Endometrial microvascular endothelial cells (primary cell): ENCODE data around the gene CENPP. TPM values are rescaled to one million over a fixed set of nuclear protein-coding genes. Genes with fewer than 3 reads are reported as not detected.
"Not testable (repeated sequence)": the region's sequence is repeated elsewhere in the genome, so short reads cannot be mapped to it uniquely, and the experiment has no call there.

ENCODE experiments used
- in situ Hi-C: cut with HindIII; loops from 2 replicates; pipeline ENCODE4 v1.10.0; 2017; ENCODE audit warnings: low sequenced_read_pairs, low pct_unique_long_range_greater_than_20kb; ENCODE audit errors: inconsistent ontology term
- total RNA-seq: library from RNA; depleted of rRNA; stranded (reverse); fragments of >200 nt; gene quantifications from one replicate; pipeline ENCODE4 v1.2.3, GENCODE V29; 2015; ENCODE audit errors: inconsistent ontology term

The CENPP gene
- total RNA-seq, 1 donor from 2014 or later: 3.6 TPM

DNA sequence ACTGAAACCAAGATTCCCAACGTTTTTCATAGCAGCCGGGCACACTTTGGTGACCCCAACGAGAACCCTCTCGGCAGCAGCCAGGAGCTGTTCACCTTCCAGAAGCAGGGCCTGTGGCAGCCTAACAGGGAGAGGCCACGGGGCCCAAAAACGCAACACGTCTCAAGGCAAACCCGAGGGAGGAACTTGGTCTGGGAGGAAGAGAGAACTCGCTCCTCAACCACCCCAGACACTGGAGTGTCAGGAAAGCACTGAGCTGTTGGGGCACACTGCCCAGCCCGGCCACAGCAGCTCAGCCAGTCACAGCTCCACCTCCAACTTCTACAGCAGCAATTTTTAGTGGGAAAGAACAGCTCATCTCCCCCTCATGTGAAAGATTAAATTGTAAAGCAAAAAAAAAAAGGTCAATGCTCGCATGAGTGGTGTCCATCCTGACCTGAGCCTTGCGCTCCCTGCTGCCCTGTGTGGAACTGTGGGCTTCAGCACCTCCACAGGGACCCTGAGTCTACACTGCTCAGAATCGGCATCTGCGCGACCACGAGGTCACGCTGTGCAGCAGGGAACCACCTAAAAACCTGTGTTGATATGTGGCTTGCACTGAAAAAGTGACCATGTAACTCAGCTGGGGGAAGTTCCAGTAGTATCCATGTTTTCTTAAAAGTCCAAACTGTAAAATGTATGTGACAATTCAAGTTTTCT, 289.2 kb downstream of the CENPP start:
- in situ Hi-C loops: no loop called here

DNA sequence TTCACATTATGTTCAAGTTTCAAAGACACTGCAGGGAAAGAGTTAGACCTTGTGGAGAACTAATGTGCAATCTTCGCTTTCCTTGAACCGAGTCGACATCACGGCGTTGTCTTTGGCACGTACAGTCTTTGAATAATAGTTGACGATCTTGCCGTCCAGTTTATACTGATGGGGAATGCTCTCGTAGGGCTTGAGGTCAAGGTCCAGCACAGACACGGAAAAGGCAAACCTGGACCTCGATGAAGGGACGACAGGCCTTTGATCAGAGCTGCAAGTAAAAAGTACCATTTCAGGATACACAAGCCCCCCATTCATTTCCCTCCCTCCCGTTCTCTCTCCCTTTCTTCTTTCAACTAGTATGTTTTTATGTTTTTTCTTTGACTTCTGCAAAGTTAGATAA, 290.0 kb downstream of the CENPP start:
- in situ Hi-C loops: no loop called here

DNA sequence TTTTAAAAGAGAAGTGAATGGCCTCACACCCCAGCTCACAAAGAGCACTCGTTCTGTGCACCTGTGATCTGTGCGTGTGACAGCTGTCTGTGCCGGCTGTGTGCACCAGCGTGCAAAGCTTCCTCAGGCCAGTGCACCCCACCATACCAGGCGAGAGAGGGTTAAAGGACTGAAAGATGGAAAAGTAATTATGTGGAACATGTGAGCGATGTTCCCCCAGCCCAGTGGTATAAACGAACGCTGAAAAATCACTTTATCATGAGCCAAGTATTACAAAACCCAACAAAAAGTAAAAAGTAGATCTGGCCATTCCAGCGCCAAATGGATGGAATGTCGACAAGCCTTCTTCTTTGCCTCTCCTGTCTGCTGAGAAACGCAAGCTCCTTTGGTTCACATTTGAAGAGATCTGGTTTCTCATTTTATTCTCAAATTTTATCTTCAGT, 290.5 kb downstream of the CENPP start:
- in situ Hi-C loops: no loop called here

DNA sequence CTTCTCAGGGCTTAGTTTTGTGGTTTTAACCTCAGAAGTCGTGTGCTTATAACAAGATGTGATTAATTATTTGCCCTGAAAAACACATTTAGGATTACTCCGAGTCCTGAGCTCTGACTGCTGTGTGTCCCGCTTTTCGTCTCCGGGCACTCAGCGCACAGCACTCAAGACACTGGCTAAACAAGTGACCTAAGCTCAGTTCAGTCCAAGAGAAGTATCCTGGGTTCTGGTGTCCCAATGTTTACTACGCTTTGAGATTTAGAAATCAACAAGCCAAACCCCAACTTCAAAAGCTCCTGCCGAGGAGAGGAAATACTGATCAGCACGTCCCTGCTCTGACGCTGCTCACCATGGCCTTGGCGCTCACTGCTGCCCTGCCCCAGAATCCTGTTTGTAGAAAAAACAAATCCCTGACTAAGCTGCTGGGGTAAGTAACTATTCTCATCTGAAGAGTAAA, 290.9 kb downstream of the CENPP start:
- in situ Hi-C loops: no loop called here

DNA sequence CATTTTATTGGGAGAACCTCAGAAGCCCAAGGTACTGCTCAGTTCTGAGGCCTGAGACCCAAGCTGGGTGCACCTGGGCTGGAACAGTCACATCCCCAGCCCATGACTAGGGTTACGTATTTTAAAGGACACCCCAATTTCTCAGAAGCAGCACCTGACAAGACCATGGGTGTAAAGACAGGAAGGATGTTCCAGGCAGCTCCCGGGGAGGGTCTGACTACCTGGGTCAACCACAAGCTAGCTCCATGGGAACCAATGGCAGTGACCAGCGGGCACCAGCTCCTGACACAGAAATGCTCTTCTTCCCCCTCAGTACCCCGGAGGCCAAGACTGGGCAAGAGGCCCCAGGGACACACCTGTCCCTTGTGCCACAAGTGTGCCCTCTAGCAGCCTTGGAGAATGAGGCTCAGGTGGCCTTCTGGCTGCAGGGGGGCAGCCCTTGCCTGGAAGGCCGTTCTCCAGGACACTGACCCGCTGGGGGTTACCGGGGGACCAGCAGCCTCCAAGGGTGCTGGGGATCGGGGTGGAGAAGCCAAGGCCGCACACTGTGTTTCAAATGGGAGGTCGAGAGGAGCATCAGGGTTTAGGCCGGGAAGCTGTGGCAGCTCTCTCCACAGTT, 291.6 kb downstream of the CENPP start:
- in situ Hi-C loops: no loop called here

DNA sequence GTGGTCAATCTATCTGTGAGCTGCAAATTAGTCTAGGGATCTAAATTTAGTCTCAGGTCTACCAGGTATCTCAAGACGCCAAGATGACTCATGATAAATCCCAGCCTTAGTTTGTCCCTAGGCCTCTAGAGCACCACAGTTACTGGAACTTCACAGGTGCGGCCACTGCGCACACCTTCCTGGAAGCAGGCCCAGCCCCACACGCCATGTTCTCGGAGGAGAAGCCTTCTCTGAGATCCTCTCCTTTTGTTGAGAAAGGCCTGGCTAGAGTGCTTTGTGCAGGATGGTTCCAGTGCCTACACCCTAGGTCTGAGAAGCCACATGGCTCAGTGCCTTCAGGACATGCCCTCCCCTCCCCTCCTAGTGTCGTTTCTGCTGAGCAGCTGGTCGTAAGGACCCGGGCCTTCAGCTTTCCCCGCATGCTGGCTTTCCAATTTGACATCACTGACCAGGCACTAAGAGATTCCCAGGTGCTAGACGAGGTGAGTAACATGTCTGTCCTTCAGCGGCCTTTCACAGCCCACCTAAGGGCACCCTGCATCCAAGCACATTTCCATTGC, 292.3 kb downstream of the CENPP start:
- in situ Hi-C loops: no loop called here

DNA sequence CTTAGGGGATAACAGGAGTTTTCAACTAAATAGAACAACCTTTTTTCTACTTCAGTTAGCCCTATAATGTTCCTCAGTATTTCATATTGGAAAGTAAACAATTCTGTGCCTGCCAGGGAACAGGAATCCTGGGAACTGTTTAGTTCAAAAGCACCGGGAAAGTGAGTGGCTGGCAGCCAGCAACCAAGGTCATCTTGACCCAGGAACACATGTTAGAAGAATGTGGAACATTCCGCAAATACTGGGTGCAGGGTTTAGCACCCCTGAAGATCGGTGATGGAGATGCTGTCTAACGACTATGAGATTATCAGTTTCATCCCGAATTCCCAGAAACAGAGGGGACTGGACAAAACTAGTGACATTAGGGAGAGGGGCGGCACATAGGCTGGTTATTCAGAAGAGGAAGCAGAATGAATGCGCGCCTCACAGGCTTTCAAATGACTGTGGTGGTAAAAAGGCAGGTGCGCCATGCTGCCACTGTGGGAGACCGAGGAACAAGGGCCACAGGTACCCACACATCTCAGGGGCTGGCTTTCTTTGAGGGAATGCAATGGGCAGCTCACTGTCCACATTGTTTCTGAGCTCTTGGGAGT, 293.0 kb downstream of the CENPP start:
- in situ Hi-C loops: no loop called here

DNA sequence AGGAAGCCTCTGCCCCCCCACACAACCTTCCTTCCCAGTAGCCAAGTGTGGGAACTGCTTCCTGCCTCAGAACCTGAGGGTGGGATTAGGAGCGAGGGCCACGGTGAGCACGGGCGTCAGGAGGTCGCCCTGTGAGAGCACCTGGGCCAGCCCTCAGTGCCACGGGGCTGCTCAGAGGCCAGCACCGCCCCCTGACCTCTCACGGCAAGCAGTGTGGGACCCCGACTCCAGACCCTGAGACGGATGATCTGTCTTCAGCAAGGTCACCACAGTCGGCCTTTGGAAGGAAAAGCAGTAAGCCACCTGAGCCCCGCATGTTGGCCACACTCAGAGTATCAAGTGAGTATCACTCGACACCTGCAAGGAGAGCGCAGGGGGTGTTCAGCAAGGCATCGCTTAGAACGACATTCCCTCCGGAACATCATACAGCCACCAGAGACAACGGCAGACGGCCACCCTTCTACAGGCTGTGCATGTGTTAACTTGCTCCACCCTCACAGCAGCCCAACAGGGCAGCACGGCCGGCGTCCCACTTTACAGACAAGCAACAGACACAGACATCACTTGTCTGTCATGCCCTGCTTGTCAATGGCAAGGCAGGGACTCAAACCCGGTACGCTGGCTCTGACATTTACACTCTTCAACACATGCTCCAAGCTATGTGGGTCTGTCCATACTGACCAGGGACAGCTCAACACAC, 294.0 kb downstream of the CENPP start:
- in situ Hi-C loops: no loop called here

DNA sequence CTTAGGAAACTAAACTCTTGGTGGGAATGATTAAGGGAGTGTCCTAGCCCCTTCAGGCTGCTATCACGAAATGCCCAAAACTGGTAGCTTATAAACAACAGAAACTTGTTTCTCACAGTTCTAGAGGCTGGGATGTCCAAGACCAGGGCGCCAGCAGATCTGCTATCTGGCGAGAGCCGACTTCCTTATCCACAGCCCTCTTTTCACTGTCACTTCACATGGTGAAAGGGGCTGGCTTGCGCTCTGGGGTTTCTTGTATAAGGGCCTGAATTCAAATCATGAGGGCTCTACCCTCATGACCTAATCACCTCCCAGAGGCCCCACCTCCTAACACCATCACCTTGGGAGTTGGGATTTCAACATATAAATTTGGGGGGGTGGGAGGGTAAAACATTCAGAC, 295.1 kb downstream of the CENPP start:
- in situ Hi-C loops: no loop called here

DNA sequence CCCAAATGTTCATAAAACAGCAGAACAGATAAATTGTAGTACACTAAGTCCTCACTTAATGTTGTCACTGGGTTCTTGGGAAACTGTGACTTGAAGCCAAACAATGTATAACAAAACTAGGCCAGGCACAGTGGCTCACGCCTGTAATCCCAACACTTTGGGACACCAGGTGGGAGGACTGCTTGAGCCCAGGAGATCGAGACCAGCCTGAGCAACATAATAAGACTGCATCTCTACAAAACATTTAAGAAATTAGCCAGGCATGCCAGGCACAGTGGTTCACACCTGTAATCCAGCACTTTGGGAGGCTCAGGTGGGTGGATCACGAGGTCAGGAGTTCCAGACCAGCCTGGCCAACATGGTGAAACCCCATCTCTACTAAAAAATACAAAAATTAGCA, 298.2 kb downstream of the CENPP start:
- in situ Hi-C loops: not testable (repeated sequence)

DNA sequence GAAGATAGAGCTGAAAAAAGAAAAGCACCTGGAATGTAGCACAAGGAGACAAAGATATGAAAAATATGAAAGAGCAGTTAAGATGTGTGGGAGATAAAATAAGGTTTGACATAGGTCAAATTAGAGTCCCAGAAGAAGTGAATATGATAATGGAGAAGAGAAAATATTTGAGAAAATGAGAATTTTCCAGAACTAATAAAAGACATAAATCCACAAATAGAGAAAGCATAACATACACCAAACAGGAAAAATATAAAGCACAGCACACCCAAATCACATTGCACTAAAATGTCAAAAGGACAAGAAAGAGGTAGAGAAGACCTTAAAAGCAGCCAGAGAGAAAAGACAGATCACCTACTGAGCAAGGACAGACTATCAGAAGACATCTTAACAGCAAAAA, 300.7 kb downstream of the CENPP start:
- in situ Hi-C loops: no loop called here

DNA sequence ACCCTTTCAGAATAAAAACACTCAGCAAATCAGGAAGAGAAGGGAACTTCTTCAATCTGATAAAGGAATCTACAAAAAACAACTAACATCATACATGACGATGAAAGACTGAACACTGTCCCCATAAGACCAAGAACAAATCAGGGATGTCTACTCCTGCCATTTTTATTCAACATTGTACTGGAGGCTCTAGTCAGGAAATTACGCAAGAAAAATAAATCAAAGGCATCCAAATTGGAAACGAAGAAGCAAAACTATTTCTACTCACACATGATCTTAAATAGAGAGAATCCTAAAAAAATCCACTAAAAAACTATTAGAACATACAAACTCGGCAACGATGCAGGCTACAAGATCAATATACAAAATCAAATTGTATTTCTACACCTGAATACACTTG, 301.9 kb downstream of the CENPP start:
- in situ Hi-C loops: no loop called here

DNA sequence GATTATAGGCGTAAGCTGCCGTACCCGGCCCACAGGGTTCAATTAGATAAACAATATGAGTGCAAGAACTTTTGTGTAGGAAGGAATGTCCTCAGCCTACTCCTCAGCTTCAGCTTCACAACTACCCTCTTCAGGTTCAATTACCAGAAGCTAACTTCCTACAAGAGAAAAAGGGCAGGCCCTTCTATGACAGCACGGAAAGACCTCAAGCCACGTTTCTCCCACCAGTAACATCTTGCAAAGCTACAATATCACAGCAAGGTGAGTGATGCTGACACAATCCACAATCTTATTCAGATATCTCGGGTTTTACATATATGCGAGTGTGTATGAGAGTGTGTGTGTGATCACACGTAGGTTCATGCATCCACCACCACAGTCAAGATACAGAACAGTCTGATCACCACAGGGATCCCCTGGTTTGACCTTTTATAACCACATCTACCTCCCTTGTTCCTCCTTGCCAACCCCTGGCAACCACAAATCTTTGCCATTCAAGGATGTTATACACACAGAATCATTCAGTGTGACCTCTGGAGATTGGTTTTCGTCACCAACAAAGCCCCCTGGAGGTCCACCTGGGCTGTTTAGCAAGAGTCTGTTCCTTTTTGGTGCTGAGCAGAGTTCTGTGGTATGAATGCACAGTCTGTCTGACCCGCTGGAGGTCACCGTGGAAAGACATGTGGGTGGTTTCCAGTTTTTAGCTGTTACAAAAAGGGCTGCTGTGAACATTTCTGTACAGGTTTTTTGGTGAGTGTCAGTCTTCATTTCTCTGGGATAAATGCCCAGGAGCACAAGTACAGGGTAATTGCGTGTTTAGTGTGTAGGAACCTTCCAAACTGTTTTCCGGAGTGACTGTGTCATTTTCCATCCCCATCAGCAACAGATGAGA, 305.9 kb downstream of the CENPP start:
- in situ Hi-C loops: no loop called here

DNA sequence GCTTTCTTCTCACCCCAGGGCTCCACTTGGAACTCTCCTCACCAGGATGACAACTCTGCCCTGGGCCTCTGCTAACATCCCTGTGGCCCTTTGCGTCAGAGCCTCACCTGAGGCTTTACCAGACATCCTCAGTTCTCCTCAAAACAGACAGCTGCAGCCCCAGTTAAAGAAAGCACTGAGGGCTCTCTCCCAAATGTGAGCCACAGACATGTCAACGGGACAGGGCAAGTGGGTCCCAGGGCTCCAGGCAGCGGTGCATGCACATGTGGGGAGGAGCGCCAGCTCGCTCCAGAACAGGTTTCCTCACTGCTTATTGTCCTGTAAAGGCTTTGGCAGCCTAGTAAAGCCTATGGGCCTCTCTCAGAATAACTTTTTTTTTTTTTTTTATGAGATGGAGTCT, 306.9 kb downstream of the CENPP start:
- in situ Hi-C loops: no loop called here

DNA sequence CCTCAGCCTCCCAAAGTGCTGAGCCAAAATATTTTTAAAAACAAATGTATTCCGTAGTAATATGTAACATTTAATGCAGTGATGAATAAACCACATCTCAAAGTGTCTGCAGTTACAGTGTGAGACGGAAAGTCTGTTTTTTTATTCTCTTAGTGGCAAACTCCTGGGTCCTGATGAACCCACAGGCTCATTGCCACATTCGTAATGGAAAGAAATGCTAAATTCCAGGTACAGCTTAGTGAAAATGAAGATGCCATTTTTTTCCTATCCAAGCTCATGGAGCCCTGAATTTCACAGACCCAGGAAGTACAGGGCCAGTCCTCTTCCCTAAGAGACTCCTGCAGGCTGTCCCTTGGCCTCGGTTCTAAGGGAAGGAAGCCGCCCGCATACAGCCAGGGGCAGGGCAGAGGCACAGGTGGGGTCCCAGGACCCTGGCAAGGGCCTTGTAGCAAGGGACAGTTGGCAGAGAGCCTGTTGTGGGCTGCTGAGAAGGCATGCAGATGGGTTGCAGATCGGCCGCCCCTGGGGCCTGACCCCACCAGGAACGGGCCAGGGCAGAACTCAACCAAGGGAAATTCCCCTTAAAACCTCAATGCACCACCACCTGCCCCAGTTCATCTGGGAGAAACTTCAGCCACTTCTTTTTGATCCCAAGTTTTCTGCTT, 308.0 kb downstream of the CENPP start:
- in situ Hi-C loops: no loop called here

DNA sequence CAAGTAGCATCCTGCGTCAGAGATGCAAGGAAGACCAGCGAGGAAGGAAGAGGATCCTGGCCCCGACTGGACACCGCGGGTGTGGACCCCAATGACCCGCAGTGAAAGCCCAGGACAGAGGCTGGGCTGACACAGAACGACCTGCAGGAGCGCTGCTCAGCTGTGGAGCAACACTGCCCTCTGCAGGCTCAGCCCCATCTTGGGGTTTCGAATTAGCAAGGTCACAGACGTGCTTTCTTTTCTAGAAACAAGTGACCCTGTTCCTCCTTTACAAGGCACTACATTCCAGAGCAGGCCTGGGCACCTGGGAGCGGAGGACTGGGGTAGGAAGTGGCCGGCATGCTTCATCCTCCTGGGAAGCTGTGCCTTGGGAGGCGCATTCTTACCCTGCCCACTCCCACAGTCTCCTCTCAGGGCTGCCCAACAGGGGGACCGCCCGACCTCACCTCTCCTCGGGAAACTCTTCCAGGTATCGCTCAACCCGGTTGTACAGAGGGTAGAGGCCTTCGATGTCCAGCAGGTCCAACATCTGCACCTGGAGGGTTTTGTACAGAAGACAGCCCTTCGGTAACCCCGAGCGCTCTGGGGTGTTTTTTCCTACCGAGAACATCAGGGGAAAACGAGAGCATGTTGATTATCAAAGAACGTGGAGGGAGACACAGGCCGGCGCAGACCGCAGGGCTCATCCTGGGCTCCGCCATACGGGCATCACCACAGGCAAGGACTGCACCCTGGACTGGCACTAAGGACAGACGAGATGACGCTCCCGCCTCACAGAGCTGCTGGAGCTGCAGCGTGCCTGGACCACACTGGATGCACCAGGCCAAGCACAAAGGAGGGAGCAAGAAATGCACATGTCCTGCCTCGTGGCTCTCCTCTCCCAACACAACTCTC, 309.2 kb downstream of the CENPP start:
- in situ Hi-C loops: no loop called here

DNA sequence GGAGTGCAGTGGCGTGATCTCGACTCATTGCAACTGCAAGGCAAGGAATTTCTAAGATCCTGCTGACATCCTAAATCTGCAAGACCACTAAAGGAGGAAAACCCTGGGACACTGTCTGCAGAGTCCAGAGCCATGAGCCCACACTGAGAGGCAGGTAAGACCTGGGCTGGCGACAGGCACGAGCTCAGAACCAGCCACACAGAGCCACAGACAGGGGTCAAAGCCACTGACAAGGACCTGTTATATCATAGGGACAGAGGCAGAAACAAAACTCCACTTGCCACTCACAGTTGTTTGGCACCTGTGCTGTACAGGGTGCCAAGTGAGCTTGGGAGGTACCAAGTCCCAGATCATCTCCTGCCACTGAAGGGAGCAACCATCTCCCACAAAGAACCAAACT, 310.0 kb downstream of the CENPP start:
- in situ Hi-C loops: no loop called here
